Body of pancreas (tissue), 4 donors: ENCODE results near the gene BNIPL.

Experiments used
- POLR2A ChIP-seq, 3 donors: fragments of 450-650 bp; IDR thresholded peaks; one replicate each; pipeline ENCODE4 v1.6.1; 2016; ENCODE audit warnings: antibody characterized with exemption in 3 of 3, mild to moderate bottlenecking in 2 of 3
- TF ChIP-seq, protein P1 (sequence below), 7 experiments: fragments of 450-650 bp in 4 of 7; fragments of 200-600 bp in 3 of 7; sonication (generic) in 3 of 7; IDR thresholded peaks; one replicate each; pipeline ENCODE4 v1.5.1; 2016 to 2019; ENCODE audit warnings: antibody characterized with exemption in 7 of 7

DNA sequence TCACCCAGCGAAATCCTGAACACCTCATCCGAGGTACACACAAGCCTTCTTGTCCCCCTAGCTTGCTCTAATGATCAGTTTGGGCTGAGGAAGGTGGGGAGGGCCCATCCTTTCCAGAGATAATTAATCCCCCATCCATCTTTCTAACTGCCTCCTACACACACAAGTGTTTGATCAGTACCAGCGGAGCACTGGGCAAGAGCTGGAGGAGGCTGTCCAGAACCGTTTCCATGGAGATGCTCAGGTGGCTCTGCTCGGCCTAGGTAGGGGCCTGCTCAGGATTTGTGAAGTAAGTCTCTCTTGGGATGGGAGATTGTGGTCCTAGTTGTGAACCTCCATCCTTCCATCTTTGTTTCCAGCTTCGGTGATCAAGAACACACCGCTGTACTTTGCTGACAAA is 48.5 kb upstream of the BNIPL start:
- TF ChIP-seq POLR2A (IDR thresholded peaks at IDR 0.05), result no peak
- TF ChIP-seq, protein P1, sequence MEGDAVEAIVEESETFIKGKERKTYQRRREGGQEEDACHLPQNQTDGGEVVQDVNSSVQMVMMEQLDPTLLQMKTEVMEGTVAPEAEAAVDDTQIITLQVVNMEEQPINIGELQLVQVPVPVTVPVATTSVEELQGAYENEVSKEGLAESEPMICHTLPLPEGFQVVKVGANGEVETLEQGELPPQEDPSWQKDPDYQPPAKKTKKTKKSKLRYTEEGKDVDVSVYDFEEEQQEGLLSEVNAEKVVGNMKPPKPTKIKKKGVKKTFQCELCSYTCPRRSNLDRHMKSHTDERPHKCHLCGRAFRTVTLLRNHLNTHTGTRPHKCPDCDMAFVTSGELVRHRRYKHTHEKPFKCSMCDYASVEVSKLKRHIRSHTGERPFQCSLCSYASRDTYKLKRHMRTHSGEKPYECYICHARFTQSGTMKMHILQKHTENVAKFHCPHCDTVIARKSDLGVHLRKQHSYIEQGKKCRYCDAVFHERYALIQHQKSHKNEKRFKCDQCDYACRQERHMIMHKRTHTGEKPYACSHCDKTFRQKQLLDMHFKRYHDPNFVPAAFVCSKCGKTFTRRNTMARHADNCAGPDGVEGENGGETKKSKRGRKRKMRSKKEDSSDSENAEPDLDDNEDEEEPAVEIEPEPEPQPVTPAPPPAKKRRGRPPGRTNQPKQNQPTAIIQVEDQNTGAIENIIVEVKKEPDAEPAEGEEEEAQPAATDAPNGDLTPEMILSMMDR (IDR thresholded peaks at IDR 0.05), result no peak
